Muscle of leg (tissue), 11 donors: Measurements from ENCODE around the gene ZSCAN29. TPM values are rescaled to one million over a fixed set of nuclear protein-coding genes. Genes with fewer than 3 reads are reported as not detected.

Experiments
- DNase-seq: peaks from one replicate; pipeline ENCODE4 v3.0.0; 2013
- H3K27ac ChIP-seq: one replicate; pipeline ENCODE4 v1.5.1; 2013; ENCODE audit warnings: mild to moderate bottlenecking, low read length, control low read depth
- H3K27me3 ChIP-seq: one replicate; pipeline ENCODE4 v1.6.1; 2013; ENCODE audit warnings: low read length; ENCODE audit not compliant: control insufficient read depth, insufficient read depth
- H3K36me3 ChIP-seq: one replicate; pipeline ENCODE4 v1.6.1; 2013; ENCODE audit warnings: low read length; ENCODE audit not compliant: control insufficient read depth, insufficient read depth
- H3K4me1 ChIP-seq: one replicate; pipeline ENCODE4 v1.6.1; 2013; ENCODE audit warnings: low read length; ENCODE audit not compliant: control insufficient read depth, insufficient read depth
- H3K4me3 ChIP-seq: one replicate; pipeline ENCODE4 v1.5.1; 2013; ENCODE audit warnings: low read length, control low read depth
- H3K9me3 ChIP-seq: replicated peaks from 2 replicates; pipeline ENCODE4 v1.6.1; 2013; ENCODE audit warnings: low read depth, low read length; ENCODE audit not compliant: control insufficient read depth
- WGBS: methylation state at CpG from one replicate; pipeline ENCODE4 v1.1.5; 2013; ENCODE audit warnings: missing lambda C conversion rate; ENCODE audit not compliant: insufficient coverage; 5-methylcytosine and 5-hydroxymethylcytosine counted together
- polyA plus RNA-seq, 8 donors: library from polyadenylated mRNA; unstranded; fragments of 120-200 nt; gene quantifications; one replicate each; pipeline versions ENCODE4 v1.2.1 to v1.2.3, GENCODE V29; 2013; ENCODE audit warnings: inconsistent platforms in 1 of 8, low replicate concordance in 1 of 8; ENCODE audit not compliant: insufficient read length in 8 of 8, insufficient read depth in 1 of 8
- total RNA-seq: library from RNA; stranded (reverse); fragments of 120-200 nt; gene quantifications from one replicate; pipeline ENCODE4 v1.2.4, GENCODE V29; 2013

Gene ZSCAN29
- total and polyA plus RNA-seq, 9 donors, result 10.4 to 18.8 (median 14.5) TPM

DNA sequence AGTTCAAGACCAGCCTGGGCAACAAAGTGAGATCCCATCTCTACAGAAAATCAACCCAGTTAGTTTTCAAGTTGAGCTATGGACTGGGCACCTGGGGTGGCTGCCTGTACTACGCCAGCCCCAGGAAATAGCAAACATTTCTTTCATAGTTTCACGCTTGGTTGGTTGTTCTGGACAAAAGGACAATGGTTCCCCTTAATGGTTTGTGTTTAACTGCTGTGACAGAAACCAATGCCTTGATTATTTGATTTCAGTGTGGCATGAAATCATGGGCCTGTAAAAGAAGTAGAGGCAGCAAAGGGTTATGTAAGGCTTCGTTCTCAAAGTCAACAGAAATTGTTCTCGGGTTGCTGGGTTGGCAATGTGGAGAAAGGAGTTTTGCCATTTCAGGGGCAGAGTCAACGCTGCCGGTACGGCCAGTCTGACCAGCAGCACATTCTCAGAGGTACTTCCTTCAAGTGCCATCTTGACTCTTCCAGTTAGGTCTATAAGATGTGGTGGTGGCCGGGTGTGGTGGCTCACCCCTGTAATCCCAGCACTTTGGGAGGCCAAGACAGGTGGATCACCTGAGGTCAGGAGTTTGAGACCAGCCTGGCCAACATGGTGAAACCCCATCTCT is 53.2 kb downstream of the ZSCAN29 start:
- 94% methylated on average over 5 of the region's 8 CpGs for WGBS
- Histone ChIP-seq H3K36me3 (no peaks in the 10 kb centered on the region), H3K27ac (no peak overlapping the region), H3K27me3 (peaks cover 6% of the 10 kb centered on the region), H3K4me3 (no peak overlapping the region), H3K4me1 (no peaks in the 10 kb centered on the region), H3K9me3 (no peaks in the 10 kb centered on the region)
- DNase-seq, result no peak

DNA sequence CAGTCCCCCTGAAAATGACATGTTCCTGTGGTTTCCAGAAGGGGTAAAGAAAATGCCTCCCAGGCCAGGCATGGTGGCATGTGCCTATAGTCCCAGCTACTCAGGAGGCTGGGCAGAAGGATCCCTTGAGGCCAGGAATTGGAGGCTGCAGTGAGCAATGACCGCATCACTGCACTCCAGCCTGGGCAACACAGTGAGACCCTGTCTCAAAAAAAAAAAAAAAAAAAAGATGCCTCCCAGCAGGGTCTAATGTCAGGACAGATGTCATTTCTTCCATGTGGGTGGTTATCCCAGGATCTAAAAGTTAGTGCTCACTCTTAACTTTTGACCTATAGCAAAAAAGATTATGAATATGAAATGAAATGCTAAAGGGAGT is 53.9 kb downstream of the ZSCAN29 start:
- H3K27ac ChIP-seq, result no peak overlapping the region
- peaks cover 8% of the 10 kb centered on the region for H3K27me3 ChIP-seq
- H3K4me1 ChIP-seq, result no peaks in the 10 kb centered on the region
- H3K36me3 ChIP-seq, result no peaks in the 10 kb centered on the region
- 100% methylated on average over 1 of the region's 1 CpG for WGBS
- H3K4me3 ChIP-seq, result no peak overlapping the region
- no peaks in the 10 kb centered on the region for H3K9me3 ChIP-seq
- no peak for DNase-seq

DNA sequence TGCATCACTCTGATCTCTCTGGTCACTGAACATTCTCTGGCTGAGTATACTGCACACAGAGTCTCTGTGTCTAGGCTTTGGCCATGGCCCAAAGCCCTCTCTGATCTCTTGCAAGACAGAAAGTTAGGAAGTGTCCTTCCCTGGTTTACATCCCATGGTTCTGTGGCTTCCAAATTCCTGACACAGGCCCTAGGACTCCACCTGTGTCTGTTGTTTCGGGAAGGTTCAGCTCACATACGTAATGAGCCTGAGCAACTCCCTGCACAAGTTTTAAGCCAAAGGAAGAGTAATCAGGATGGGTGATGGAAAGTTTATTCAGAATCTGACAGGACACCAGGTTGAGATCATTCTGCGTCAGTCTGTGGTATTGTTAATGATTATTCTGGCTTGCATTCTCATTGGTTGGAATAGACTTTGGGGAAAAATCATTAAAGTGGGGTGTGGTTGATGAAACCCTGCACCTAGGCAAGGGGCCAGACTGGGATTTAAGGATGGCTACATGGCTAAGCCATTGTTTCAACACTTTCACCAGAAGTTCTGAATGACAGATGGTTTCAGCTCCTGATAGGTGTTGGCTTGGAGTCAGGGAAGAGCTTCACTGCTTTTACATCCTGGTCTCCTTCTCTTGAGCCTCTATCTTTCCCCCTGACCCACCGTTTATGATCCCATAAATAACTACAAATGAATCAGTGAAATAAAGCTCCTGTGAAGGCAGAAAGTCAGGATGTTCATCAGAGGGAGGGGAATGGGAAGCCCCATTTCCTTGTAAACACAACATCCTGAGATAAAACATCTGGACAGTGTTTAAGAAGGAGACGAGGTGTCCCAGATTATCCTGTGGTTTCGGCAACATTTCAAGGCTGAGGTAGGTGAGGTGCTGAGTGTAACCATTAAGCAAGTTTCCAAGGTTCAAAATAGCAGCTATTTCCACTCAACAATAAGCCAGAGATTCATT is 54.5 kb downstream of the ZSCAN29 start:
- Histone ChIP-seq H3K36me3 (no peaks in the 10 kb centered on the region), H3K9me3 (no peaks in the 10 kb centered on the region), H3K27me3 (peaks cover 8% of the 10 kb centered on the region), H3K4me3 (no peak overlapping the region), H3K27ac (peak overlapping the region; percentile 31), H3K4me1 (no peaks in the 10 kb centered on the region)
- peak; percentile 47 for DNase-seq
- 65% methylated on average over 3 of the region's 6 CpGs for WGBS

GRCh38 chr15:43314171-43314570 is 56.7 kb downstream of the ZSCAN29 start:
- DNase-seq, result no peak
- no peaks in the 10 kb centered on the region for H3K36me3 ChIP-seq
- no peak overlapping the region for H3K4me3 ChIP-seq
- no peaks in the 10 kb centered on the region for H3K9me3 ChIP-seq
- WGBS, result 100% methylated on average over 1 of the region's 3 CpGs
- no peak overlapping the region for H3K27ac ChIP-seq
- no peaks in the 10 kb centered on the region for H3K4me1 ChIP-seq
- H3K27me3 ChIP-seq, result peaks cover 14% of the 10 kb centered on the region

- no peak for DNase-seq
- Histone ChIP-seq H3K4me3 (no peak overlapping the region), H3K27ac (no peak overlapping the region), H3K9me3 (no peaks in the 10 kb centered on the region), H3K4me1 (no peaks in the 10 kb centered on the region), H3K36me3 (no peaks in the 10 kb centered on the region), H3K27me3 (peaks cover 18% of the 10 kb centered on the region)
- 67% methylated on average over 1 of the region's 4 CpGs for WGBS
Observed at GRCh38 chr15:43312378-43312777, 58.5 kb downstream of the ZSCAN29 start.

Other genes starting within 250 kb of the ZSCAN29 start
- gene TMEM62, start 237.5 kb downstream of the ZSCAN29 start, total RNA-seq, result 11.5 TPM
- gene TMEM62, start 237.5 kb downstream of the ZSCAN29 start, polyA plus RNA-seq, result 10 to 100 TPM in 1 of 8 donors, 1 to 10 TPM in 7; 4.8 to 12.1 (median 7.6) TPM
- 41.8 TPM for gene CCNDBP1, start 185.6 kb downstream of the ZSCAN29 start, total RNA-seq
- gene CCNDBP1, start 185.6 kb downstream of the ZSCAN29 start, polyA plus RNA-seq, result 10 to 100 TPM; 35.0 to 40.3 (median 37.2) TPM
- 2.1 TPM for gene EPB42, start 150.0 kb downstream of the ZSCAN29 start, total RNA-seq
- 1 to 10 TPM; 1.3 to 6.1 (median 3.4) TPM for gene EPB42, start 150.0 kb downstream of the ZSCAN29 start, polyA plus RNA-seq
- 0.13 TPM for gene TGM5, start 104.1 kb downstream of the ZSCAN29 start, total RNA-seq
- gene TGM5, start 104.1 kb downstream of the ZSCAN29 start, polyA plus RNA-seq, result under 1 TPM in 6 of 8 donors, not detected in 2; 0.05 to 0.12 (median 0.09) TPM
- gene TGM7, start 68.8 kb downstream of the ZSCAN29 start, total RNA-seq, result not detected
- gene TGM7, start 68.8 kb downstream of the ZSCAN29 start, polyA plus RNA-seq, result not detected
- gene LCMT2, start 40.5 kb downstream of the ZSCAN29 start, total RNA-seq, result 7.5 TPM
- gene LCMT2, start 40.5 kb downstream of the ZSCAN29 start, polyA plus RNA-seq, result 1 to 10 TPM; 5.8 to 9.0 (median 7.1) TPM
- 7.0 TPM for gene TUBGCP4, start 58 bp upstream of the ZSCAN29 start, total RNA-seq
- 10 to 100 TPM in 7 of 8 donors, 1 to 10 TPM in 1; 9.4 to 14.4 (median 11.2) TPM for gene TUBGCP4, start 58 bp upstream of the ZSCAN29 start, polyA plus RNA-seq
- gene TP53BP1, start 122.1 kb upstream of the ZSCAN29 start, total RNA-seq, result 48.8 TPM
- 10 to 100 TPM; 33.9 to 49.9 (median 45.9) TPM for gene TP53BP1, start 122.1 kb upstream of the ZSCAN29 start, polyA plus RNA-seq
- gene MAP1A, start 146.6 kb upstream of the ZSCAN29 start, total RNA-seq, result 22.9 TPM
- 10 to 100 TPM; 23.8 to 56.2 (median 43.6) TPM for gene MAP1A, start 146.6 kb upstream of the ZSCAN29 start, polyA plus RNA-seq
- 6.1 TPM for gene PPIP5K1, start 219.2 kb upstream of the ZSCAN29 start, total RNA-seq
- gene PPIP5K1, start 219.2 kb upstream of the ZSCAN29 start, polyA plus RNA-seq, result 1 to 10 TPM; 5.9 to 9.9 (median 7.0) TPM
- not detected for gene CKMT1B, start 223.0 kb upstream of the ZSCAN29 start, total RNA-seq
- gene CKMT1B, start 223.0 kb upstream of the ZSCAN29 start, polyA plus RNA-seq, result 1 to 10 TPM in 1 of 8 donors, under 1 TPM in 1, not detected in 6; 0.34 to 1.4 TPM
- 0.09 TPM for gene STRC, start 247.8 kb upstream of the ZSCAN29 start, total RNA-seq
- 1 to 10 TPM in 1 of 8 donors, under 1 TPM in 7; 0.09 to 1.6 (median 0.38) TPM for gene STRC, start 247.8 kb upstream of the ZSCAN29 start, polyA plus RNA-seq